IPS-NIHi7 (cell line): ENCODE results near the gene COL5A1.
"Not testable (repeated sequence)": the region's sequence is repeated elsewhere in the genome, so short reads cannot be mapped to it uniquely, and the experiment has no call there.

ENCODE experiments used
- DNase-seq: peaks from one replicate; pipeline ENCODE4 v3.0.0; 2012; ENCODE audit warnings: mixed read lengths; ENCODE audit errors: extremely low spot score

COL5A1 gene

GRCh38 chr9:134852906-134853654 is 211.5 kb downstream of the COL5A1 start:
- DNase-seq = no peak

GRCh38 chr9:134853893-134854292 is 212.3 kb downstream of the COL5A1 start:
- no peak for DNase-seq

- no peak for DNase-seq
Observed at GRCh38 chr9:134854541-134854981, 213.0 kb downstream of the COL5A1 start.

- no peak for DNase-seq
Observed at GRCh38 chr9:134855231-134855899, 213.8 kb downstream of the COL5A1 start.

GRCh38 chr9:134855900-134856377 is 214.3 kb downstream of the COL5A1 start:
- no peak for DNase-seq

- not testable (repeated sequence) for DNase-seq
Observed at GRCh38 chr9:134857451-134857850, 215.8 kb downstream of the COL5A1 start.

GRCh38 chr9:134858051-134858841 is 216.6 kb downstream of the COL5A1 start:
- DNase-seq = no peak

- no peak for DNase-seq
Observed at GRCh38 chr9:134860510-134860909, 218.9 kb downstream of the COL5A1 start.

- DNase-seq = no peak
Observed at GRCh38 chr9:134861595-134862334, 220.2 kb downstream of the COL5A1 start.

GRCh38 chr9:134863306-134863902 is 221.8 kb downstream of the COL5A1 start:
- DNase-seq = no peak

GRCh38 chr9:134863941-134864820 is 222.6 kb downstream of the COL5A1 start:
- DNase-seq = no peak

- DNase-seq = no peak
Observed at GRCh38 chr9:134864821-134865190, 223.2 kb downstream of the COL5A1 start.

- DNase-seq = no peak
Observed at GRCh38 chr9:134867917-134868750, 226.5 kb downstream of the COL5A1 start.

- no peak for DNase-seq
Observed at GRCh38 chr9:134868751-134869553, 227.3 kb downstream of the COL5A1 start.

- DNase-seq = no peak
Observed at GRCh38 chr9:134869554-134870300, 228.1 kb downstream of the COL5A1 start.

GRCh38 chr9:134870301-134870694 is 228.7 kb downstream of the COL5A1 start:
- DNase-seq = no peak

GRCh38 chr9:134870746-134871662 is 229.4 kb downstream of the COL5A1 start:
- DNase-seq = no peak
